Measurements from ENCODE around the gene DOCK4.

The DOCK4 gene

GRCh38 chr7:111744501-111745155 lies 461.6 kb downstream of the DOCK4 start:
- no peak for DNase-seq

GRCh38 chr7:111743244-111743847 lies 462.9 kb downstream of the DOCK4 start:
- DNase-seq = no peak

- no peak for DNase-seq
Observed at GRCh38 chr7:111741811-111742240, 464.4 kb downstream of the DOCK4 start.

GRCh38 chr7:111740942-111741341 lies 465.3 kb downstream of the DOCK4 start:
- DNase-seq = no peak

GRCh38 chr7:111736552-111736874 lies 469.7 kb downstream of the DOCK4 start:
- no peak for DNase-seq

GRCh38 chr7:111735661-111736551 lies 470.3 kb downstream of the DOCK4 start:
- no peak for DNase-seq

GRCh38 chr7:111734954-111735660 lies 471.1 kb downstream of the DOCK4 start:
- DNase-seq = no peak

GRCh38 chr7:111732923-111733322 lies 473.3 kb downstream of the DOCK4 start:
- no peak for DNase-seq

GRCh38 chr7:111730476-111731300 lies 475.5 kb downstream of the DOCK4 start:
- no peak for DNase-seq

- no peak for DNase-seq
Observed at GRCh38 chr7:111730057-111730456, 476.1 kb downstream of the DOCK4 start.

- DNase-seq = no peak
Observed at GRCh38 chr7:111729483-111729882, 476.7 kb downstream of the DOCK4 start.

GRCh38 chr7:111728635-111728995 lies 477.6 kb downstream of the DOCK4 start:
- DNase-seq = no peak

GRCh38 chr7:111727905-111728634 lies 478.1 kb downstream of the DOCK4 start:
- no peak for DNase-seq

GRCh38 chr7:111718886-111719285 lies 487.3 kb downstream of the DOCK4 start:
- no peak for DNase-seq

- DNase-seq = no peak
Observed at GRCh38 chr7:111711426-111712065, 494.7 kb downstream of the DOCK4 start.

- DNase-seq = no peak
Observed at GRCh38 chr7:111710839-111711380, 495.3 kb downstream of the DOCK4 start.

- DNase-seq = no peak
Observed at GRCh38 chr7:111708072-111708471, 498.1 kb downstream of the DOCK4 start.

- DNase-seq = no peak
Observed at GRCh38 chr7:111705807-111706206, 500.4 kb downstream of the DOCK4 start.

GRCh38 chr7:111697771-111698170 lies 508.4 kb downstream of the DOCK4 start:
- no peak for DNase-seq

- DNase-seq = no peak
Observed at GRCh38 chr7:111694376-111694775, 511.8 kb downstream of the DOCK4 start.
